GM23338 (cell line): ENCODE measurements around the gene SMAD9.

ENCODE experiments used
- CREB1 ChIP-seq: fragments of 250-450 bp; sonication (Bioruptor Pico); IDR thresholded peaks from 2 replicates; pipeline ENCODE4 v1.5.0; 2020; ENCODE audit warnings: low read depth, mild to moderate bottlenecking, moderate library complexity
- CTCF ChIP-seq, 2 experiments: fragments of 200-600 bp in 1 of 2; sonication (generic) in 1 of 2; conservative IDR thresholded peaks; 2 replicates each; pipeline versions ENCODE4 v1.5.1 to v1.6.1; 2016 to 2017; ENCODE audit warnings: antibody characterized with exemption in 2 of 2, low read depth in 2 of 2, mild to moderate bottlenecking in 2 of 2, moderate library complexity in 1 of 2
- ETS1 ChIP-seq: IDR thresholded peaks from 2 replicates; pipeline ENCODE4 v1.6.1; 2016; ENCODE audit warnings: antibody characterized with exemption
- EZH2 ChIP-seq: fragments of 200-600 bp; sonication (generic); IDR thresholded peaks from one replicate; pipeline ENCODE4 v1.8.0; 2017; ENCODE audit warnings: antibody characterized with exemption, mild to moderate bottlenecking, low read depth; ENCODE audit not compliant: unreplicated experiment
- EZH2phosphoT487 ChIP-seq: fragments of 200-600 bp; sonication (generic); IDR thresholded peaks from one replicate; pipeline ENCODE4 v1.8.1; 2018; ENCODE audit warnings: antibody characterized with exemption; ENCODE audit not compliant: unreplicated experiment
- JUNB ChIP-seq: IDR thresholded peaks from one replicate; pipeline ENCODE4 v1.6.1; 2016; ENCODE audit warnings: antibody characterized with exemption; ENCODE audit not compliant: unreplicated experiment
- POLR2AphosphoS5 ChIP-seq: IDR thresholded peaks from 2 replicates; pipeline ENCODE4 v1.6.1; 2016; ENCODE audit warnings: antibody characterized with exemption, low read depth
- REST ChIP-seq: IDR thresholded peaks from one replicate; pipeline ENCODE4 v1.6.1; 2018; ENCODE audit warnings: antibody characterized with exemption; ENCODE audit not compliant: unreplicated experiment
- STAT1 ChIP-seq: IDR thresholded peaks from one replicate; pipeline ENCODE4 v1.6.1; 2016; ENCODE audit warnings: antibody characterized with exemption; ENCODE audit not compliant: unreplicated experiment
- ZNF114 ChIP-seq: fragments of 250-450 bp; sonication (Bioruptor Pico); IDR thresholded peaks from 2 replicates; pipeline ENCODE4 v1.5.0; 2020; ENCODE audit warnings: mild to moderate bottlenecking, moderate library complexity
- ZNF331 ChIP-seq: fragments of 250-450 bp; sonication (Bioruptor Pico); IDR thresholded peaks from 2 replicates; pipeline ENCODE4 v1.5.0; 2020; ENCODE audit warnings: low read depth, mild to moderate bottlenecking, moderate library complexity

GRCh38 chr13:36918246-36919131, 1.5 kb downstream of the SMAD9 start:
- TF ChIP-seq JUNB (no peak), CTCF (conservative IDR thresholded peaks at IDR 0.05; ENCODE audit: low read depth in 2 of 2) (no peak), REST (no peak), ETS1 (no peak), ZNF114 (CRISPR knock-in tag) (no peak), EZH2 (no peak), POLR2AphosphoS5 (no peak), CREB1 (CRISPR knock-in tag) (no peak), STAT1 (no peak), ZNF331 (CRISPR knock-in tag) (no peak), EZH2phosphoT487 (no peak)
